SK-N-SH (cell line): Measurements from ENCODE around the gene ADCY9. TPM values are rescaled to one million over a fixed set of nuclear protein-coding genes. Genes with fewer than 3 reads are reported as not detected.

Source experiments
- CTCF ChIA-PET: fragments of 300-600, 350-600 bp; formaldehyde crosslinking; extraction: SDS; loops from one replicate; lab custom pipeline; 2021; lab: Yijun Ruan, JAX
- POLR2A ChIA-PET: fragments of 350-600 bp; sonication (Branson Sonifier 250); formaldehyde crosslinking; extraction: SDS; loops from one replicate; lab custom pipeline; 2020; ENCODE audit warnings: antibody characterized with exemption, inconsistent platforms; lab: Yijun Ruan, JAX
- DNase-seq: peaks from one replicate; pipeline ENCODE4 v3.0.0; 2012
- H2AFZ ChIP-seq: fragments of 200-600 bp; sonication (generic); 2 replicates; pipeline ENCODE4 v1.8.1; 2016; ENCODE audit warnings: antibody characterized with exemption, mild to moderate bottlenecking, low read depth
- H3F3A ChIP-seq: fragments of 200-600 bp; sonication (generic); replicated peaks from 2 replicates; pipeline ENCODE3; 2016; ENCODE audit warnings: antibody characterized with exemption, mild to moderate bottlenecking; ENCODE audit not compliant: insufficient read depth
- H3K27ac ChIP-seq, 2 experiments: fragments of 200-500 bp in 1 of 2; fragments of 200-600 bp in 1 of 2; sonication (Bioruptor generic) in 1 of 2; sonication (generic), shearing (Covaris generic) in 1 of 2; 2 replicates each; pipeline versions ENCODE4 v1.5.1 to v1.6.1; 2014 to 2016; ENCODE audit warnings: low read depth in 2 of 2, inconsistent platforms in 1 of 2, low read length in 1 of 2, mild to moderate bottlenecking in 1 of 2, mixed read lengths in 1 of 2
- H3K27me3 ChIP-seq: fragments of 200-600 bp; sonication (generic), shearing (Covaris generic); 2 replicates; pipeline ENCODE4 v1.6.1; 2016; ENCODE audit warnings: mixed run types; ENCODE audit not compliant: insufficient read depth
- H3K36me3 ChIP-seq, 2 experiments: fragments of 200-500 bp in 1 of 2; fragments of 200-600 bp in 1 of 2; sonication (Bioruptor generic) in 1 of 2; sonication (generic) in 1 of 2; replicated peaks in 1 of 2; 2 replicates each; pipeline versions ENCODE3 to v1.5.1; 2014 to 2016; ENCODE audit warnings: low read length in 1 of 2, mild to moderate bottlenecking in 1 of 2; ENCODE audit not compliant: insufficient read depth in 2 of 2, control insufficient read depth in 1 of 2
- H3K4me1 ChIP-seq, 2 experiments: fragments of 200-500 bp in 1 of 2; fragments of 200-600 bp in 1 of 2; sonication (Bioruptor generic) in 1 of 2; sonication (generic), shearing (Covaris generic) in 1 of 2; 2 replicates each; pipeline versions ENCODE4 v1.5.1 to v1.6.1; 2014 to 2016; ENCODE audit warnings: low read depth in 1 of 2, low read length in 1 of 2, mixed run types in 1 of 2; ENCODE audit not compliant: insufficient read depth in 2 of 2, control insufficient read depth in 1 of 2
- H3K4me2 ChIP-seq: fragments of 200-600 bp; sonication (generic), shearing (Covaris generic); 2 replicates; pipeline ENCODE4 v1.6.1; 2017; ENCODE audit warnings: mixed run types
- H3K4me3 ChIP-seq, 2 experiments: fragments of 200-500 bp in 1 of 2; fragments of 200-600 bp in 1 of 2; sonication (Bioruptor generic) in 1 of 2; sonication (generic), shearing (Covaris generic) in 1 of 2; 2 replicates each; pipeline versions ENCODE4 v1.5.1 to v1.8.1; 2014 to 2016; ENCODE audit warnings: low read depth in 2 of 2, inconsistent platforms in 1 of 2, low read length in 1 of 2, mild to moderate bottlenecking in 1 of 2, mixed read lengths in 1 of 2, moderate library complexity in 1 of 2
- H3K79me2 ChIP-seq: fragments of 200-600 bp; sonication (generic); 2 replicates; pipeline ENCODE4 v1.8.1; 2017; ENCODE audit warnings: mild to moderate bottlenecking; ENCODE audit not compliant: insufficient read depth
- H3K9ac ChIP-seq: fragments of 200-600 bp; sonication (generic); 2 replicates; pipeline ENCODE4 v1.6.1; 2017; ENCODE audit warnings: mixed run types
- H3K9me2 ChIP-seq: fragments of 200-600 bp; sonication (generic); 2 replicates; pipeline ENCODE4 v1.6.1; 2017; ENCODE audit warnings: mixed run types
- H3K9me3 ChIP-seq: fragments of 200-600 bp; sonication (generic); 2 replicates; pipeline ENCODE4 v1.6.1; 2017; ENCODE audit warnings: mixed run types, mild to moderate bottlenecking, moderate library complexity
- H4K20me1 ChIP-seq: fragments of 200-600 bp; sonication (generic); 2 replicates; pipeline ENCODE4 v1.6.1; 2017; ENCODE audit warnings: mild to moderate bottlenecking, mixed run types; ENCODE audit not compliant: insufficient read depth
- ELF1 ChIP-seq: IDR thresholded peaks from 2 replicates; pipeline ENCODE4 v1.4.0; 2012
- EZH2phosphoT487 ChIP-seq: fragments of 200-600 bp; sonication (generic); IDR thresholded peaks from 2 replicates; pipeline ENCODE4 v1.6.1; 2017; ENCODE audit warnings: low read depth, mixed run types, mild to moderate bottlenecking, antibody characterized with exemption, moderate library complexity, borderline replicate concordance
- FOSL2 ChIP-seq: IDR thresholded peaks from 2 replicates; pipeline ENCODE4 v1.4.0; 2012; ENCODE audit warnings: low read depth, mild to moderate bottlenecking, moderate library complexity, borderline replicate concordance
- FOXJ3 ChIP-seq: sonication (generic); formaldehyde crosslinking; IDR thresholded peaks from 2 replicates; pipeline ENCODE4 v1.5.1; 2020; ENCODE audit warnings: mild to moderate bottlenecking, missing genetic modification reagents
- GATA2 ChIP-seq: sonication (generic); formaldehyde crosslinking; IDR thresholded peaks from 2 replicates; pipeline ENCODE4 v1.5.0; 2020; ENCODE audit warnings: mild to moderate bottlenecking, missing genetic modification reagents
- JUND ChIP-seq: IDR thresholded peaks from 2 replicates; pipeline ENCODE4 v1.4.0; 2012
- PBX3 ChIP-seq: IDR thresholded peaks from 2 replicates; pipeline ENCODE4; 2012
- RCOR1 ChIP-seq: fragments of 150-350 bp; IDR thresholded peaks from 2 replicates; pipeline ENCODE4 v1.6.1; 2017; ENCODE audit warnings: antibody characterized with exemption, low read length
- TAF1 ChIP-seq: IDR thresholded peaks from 2 replicates; pipeline ENCODE4 v1.6.1; 2012; ENCODE audit warnings: low read depth, mild to moderate bottlenecking, low read length, moderate library complexity, borderline replicate concordance
- TEAD4 ChIP-seq: IDR thresholded peaks from 2 replicates; pipeline ENCODE4 v1.4.0; 2012; ENCODE audit warnings: mild to moderate bottlenecking, borderline replicate concordance; ENCODE audit not compliant: insufficient read depth
- USF1 ChIP-seq: IDR thresholded peaks from 2 replicates; pipeline ENCODE4 v1.4.0; 2012; ENCODE audit warnings: low read depth, borderline replicate concordance
- YY1 ChIP-seq: IDR thresholded peaks from 2 replicates; pipeline ENCODE4 v1.4.0; 2012; ENCODE audit warnings: low read depth, mild to moderate bottlenecking
- WGBS: methylation state at CpG from one replicate; pipeline ENCODE4 v1.1.6; 2017; ENCODE audit warnings: low lambda C conversion rate; 5-methylcytosine and 5-hydroxymethylcytosine counted together
- polyA plus RNA-seq, 3 experiments: library from polyadenylated mRNA; depleted of rRNA; stranded (reverse); fragments of >200 nt; gene quantifications; 2 replicates each; pipeline ENCODE4 v1.2.3, GENCODE V29; 2012
- TF ChIP-seq, protein P1 (sequence below): fragments of 150-350 bp; IDR thresholded peaks from 2 replicates; pipeline ENCODE4 v1.6.1; 2017; ENCODE audit warnings: antibody characterized with exemption, low read length, low read depth, borderline replicate concordance

The ADCY9 gene
- polyA plus RNA-seq, 1 of the 3 experiments (the other 2 are of a cell fraction): 5.2 TPM

- H3K9ac ChIP-seq: no peak overlapping the region
- TF ChIP-seq PBX3: no peak
- TF ChIP-seq FOXJ3 (CRISPR knock-in tag): no peak
- no peak for TF ChIP-seq USF1
- TF ChIP-seq ELF1: no peak
- TF ChIP-seq, protein P1, sequence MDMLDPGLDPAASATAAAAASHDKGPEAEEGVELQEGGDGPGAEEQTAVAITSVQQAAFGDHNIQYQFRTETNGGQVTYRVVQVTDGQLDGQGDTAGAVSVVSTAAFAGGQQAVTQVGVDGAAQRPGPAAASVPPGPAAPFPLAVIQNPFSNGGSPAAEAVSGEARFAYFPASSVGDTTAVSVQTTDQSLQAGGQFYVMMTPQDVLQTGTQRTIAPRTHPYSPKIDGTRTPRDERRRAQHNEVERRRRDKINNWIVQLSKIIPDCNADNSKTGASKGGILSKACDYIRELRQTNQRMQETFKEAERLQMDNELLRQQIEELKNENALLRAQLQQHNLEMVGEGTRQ: no peak
- TF ChIP-seq YY1: no peak
- no peak for TF ChIP-seq JUND
- no peak for TF ChIP-seq RCOR1
- TF ChIP-seq TEAD4: no peak
- no peak for TF ChIP-seq EZH2phosphoT487
- H2AFZ ChIP-seq: no peak overlapping the region
- H3K36me3 ChIP-seq: no peaks in the 10 kb centered on the region
- no peak overlapping the region for H3K4me2 ChIP-seq
- DNase-seq: no peak
- no peak overlapping the region for H3K27ac ChIP-seq
- H3K9me2 ChIP-seq: no peaks in the 10 kb centered on the region
- H3K4me1 ChIP-seq: no peaks in the 10 kb centered on the region
- no peaks in the 10 kb centered on the region for H4K20me1 ChIP-seq
- ChIA-PET CTCF (no interaction called here), POLR2A (no interaction called here)
- H3K79me2 ChIP-seq: no peaks in the 10 kb centered on the region
- no peak overlapping the region for H3K4me3 ChIP-seq
- no peaks in the 10 kb centered on the region for H3K9me3 ChIP-seq
- no peaks in the 10 kb centered on the region for H3K27me3 ChIP-seq
- H3F3A ChIP-seq: no peaks in the 10 kb centered on the region
These were observed 23.7 kb upstream of the ADCY9 start for GRCh38 chr16:4139968-4140367.

DNA sequence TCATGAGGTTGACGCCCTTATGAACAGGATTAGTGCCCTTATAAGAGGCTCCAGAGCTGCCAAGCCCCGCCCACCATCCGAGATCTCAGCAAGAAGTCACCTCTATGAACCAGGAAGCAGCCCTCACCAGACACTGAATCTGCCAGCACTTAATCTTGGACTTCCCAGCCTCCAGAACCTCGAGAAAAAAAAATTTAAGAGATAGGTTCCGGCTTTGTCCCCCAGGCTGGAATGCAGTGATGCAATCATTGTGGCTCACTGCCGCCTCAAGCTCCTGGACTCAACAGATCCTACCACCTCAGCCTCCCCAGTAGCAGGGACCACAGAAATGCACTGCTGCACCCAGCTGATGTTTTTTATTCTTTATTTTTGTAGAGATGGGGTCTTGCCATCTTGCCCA lies 22.5 kb upstream of the ADCY9 start:
- H3K36me3 ChIP-seq: no peaks in the 10 kb centered on the region
- CTCF ChIA-PET: no interaction called here

More for the DNA sequence above, 22.5 kb upstream of the ADCY9 start:
- no peaks in the 10 kb centered on the region for H3K79me2 ChIP-seq
- no peaks in the 10 kb centered on the region for H3K9me2 ChIP-seq
- no peaks in the 10 kb centered on the region for H3K27me3 ChIP-seq
- no peak for TF ChIP-seq FOSL2
- TF ChIP-seq GATA2: no peak
- no peak for TF ChIP-seq EZH2phosphoT487
- TF ChIP-seq TAF1: no peak
- TF ChIP-seq, all 33 proteins: peak for 0
- Histone ChIP-seq H3K9ac (no peak overlapping the region), H3K4me1 (no peaks in the 10 kb centered on the region), H2AFZ (no peak overlapping the region), H3K4me2 (no peak overlapping the region), H3F3A (no peaks in the 10 kb centered on the region), H3K27ac (no peak overlapping the region), H3K9me3 (no peaks in the 10 kb centered on the region), H3K4me3 (no peak overlapping the region), H4K20me1 (no peaks in the 10 kb centered on the region)
- 77% methylated on average over 5 of the region's 6 CpGs for WGBS
- DNase-seq: no peak
- POLR2A ChIA-PET: no interaction called here
